K562 (cell line): ENCODE measurements around the gene HSD3B7. TPM values are rescaled to one million over a fixed set of nuclear protein-coding genes. Genes with fewer than 3 reads are reported as not detected.

Experiments
- ATAC-seq: fragments of 200-7000 bp; cut with Tn5 transposase; 3 replicates; pipeline ENCODE4 v1.9.1; 2020; ENCODE audit warnings: moderate library complexity
- BruUV-seq: library from RNA; stranded (reverse); fragments of 400-500 nt; replicated peaks from 2 replicates; lab custom pipeline; 2021; lab: Mats Ljungman, UMichigan
- CTCF ChIA-PET: fragments of 300-600 bp; formaldehyde crosslinking; extraction: SDS; loops from one replicate; lab custom pipeline; 2021; ENCODE audit warnings: low intra/inter-chr PET ratio; lab: Yijun Ruan, JAX
- POLR2A ChIA-PET: fragments of 300-600, 350-650 bp; sonication (Branson Sonifier 250); formaldehyde crosslinking; extraction: SDS; loops from one replicate; lab custom pipeline; 2021; ENCODE audit warnings: antibody characterized with exemption, inconsistent platforms; lab: Yijun Ruan, JAX
- DNase-seq, 4 experiments: peaks; one replicate each; pipeline versions ENCODE4 v3.0.0 to v3.0.0-alpha.2; 2011 to 2018; ENCODE audit warnings: low spot score in 3 of 4, mixed read lengths in 3 of 4; ENCODE audit errors: extremely low read depth in 1 of 4
- FAIRE-seq: peaks from 2 replicates; lab custom pipeline; 2011; peaks lifted over from hg19 to GRCh38; lab: Jason Lieb, UNC
- H2AFZ ChIP-seq: 2 replicates; pipeline ENCODE4 v1.6.0; 2011; ENCODE audit warnings: low read depth, low read length, control low read depth, inconsistent platforms
- H3K27ac ChIP-seq: fragments of 200-600 bp; 3 replicates; pipeline ENCODE4 v1.8.0; 2011; ENCODE audit warnings: low read depth, mild to moderate bottlenecking, control low read depth, inconsistent platforms, low read length, moderate library complexity, mixed read lengths; ENCODE audit errors: extremely low read depth
- H3K27me3 ChIP-seq, 2 experiments: fragments of 300-600 bp in 1 of 2; 2 replicates in 1 of 2; 3 replicates in 1 of 2; pipeline versions ENCODE4 v1.6.0 to v1.8.0; 2011; ENCODE audit warnings: inconsistent platforms in 2 of 2, low read length in 2 of 2, mild to moderate bottlenecking in 1 of 2, mixed read lengths in 1 of 2, moderate library complexity in 1 of 2; ENCODE audit not compliant: control insufficient read depth in 2 of 2, insufficient read depth in 2 of 2
- H3K36me3 ChIP-seq: fragments of 300-600 bp; 3 replicates; pipeline ENCODE4 v1.8.0; 2011; ENCODE audit warnings: mild to moderate bottlenecking, low read length, inconsistent platforms; ENCODE audit not compliant: control insufficient read depth, insufficient read depth
- H3K4me1 ChIP-seq, 2 experiments: fragments of 200-600 bp in 1 of 2; replicated peaks in 1 of 2; 2 replicates in 1 of 2; 3 replicates in 1 of 2; pipeline versions ENCODE4 v1.5.1 to v1.8.0; 2011; ENCODE audit warnings: inconsistent platforms in 2 of 2, low read length in 2 of 2, mild to moderate bottlenecking in 1 of 2, mixed read lengths in 1 of 2, moderate library complexity in 1 of 2; ENCODE audit not compliant: control insufficient read depth in 2 of 2, insufficient read depth in 2 of 2
- H3K4me2 ChIP-seq: 2 replicates; pipeline ENCODE4 v1.6.1; 2011; ENCODE audit warnings: low read length, control low read depth, inconsistent platforms, mixed read lengths; ENCODE audit not compliant: insufficient read depth
- H3K4me3 ChIP-seq: fragments of 200-600 bp; sonication (generic), shearing (Covaris generic); 2 replicates; pipeline ENCODE4 v1.5.1; 2016; ENCODE audit warnings: control low read depth, inconsistent platforms
- H3K79me2 ChIP-seq: fragments of 200-600 bp; 3 replicates; pipeline ENCODE4 v1.8.0; 2011; ENCODE audit warnings: low read length, inconsistent platforms; ENCODE audit not compliant: control insufficient read depth, insufficient read depth
- H3K9ac ChIP-seq, 2 experiments: 2 replicates each; pipeline versions ENCODE4 v1.6.0 to v1.6.1; 2011; ENCODE audit warnings: low read depth in 2 of 2, low read length in 2 of 2, control low read depth in 1 of 2, inconsistent platforms in 1 of 2, mild to moderate bottlenecking in 1 of 2, mixed read lengths in 1 of 2; ENCODE audit not compliant: insufficient read depth in 1 of 2
- H3K9me1 ChIP-seq: one replicate; pipeline ENCODE4 v1.6.0; 2011; ENCODE audit warnings: inconsistent platforms, mild to moderate bottlenecking, low read length, moderate library complexity; ENCODE audit not compliant: control insufficient read depth, insufficient read depth
- H3K9me3 ChIP-seq: replicated peaks from 2 replicates; pipeline ENCODE4 v1.5.1; 2011; ENCODE audit warnings: low read depth, low read length, inconsistent platforms; ENCODE audit not compliant: control insufficient read depth, insufficient read depth
- H4K20me1 ChIP-seq: replicated peaks from 2 replicates; pipeline ENCODE4 v1.6.1; 2011; ENCODE audit warnings: low read length, inconsistent platforms, mixed read lengths; ENCODE audit not compliant: control insufficient read depth, insufficient read depth
- JUN ChIP-seq, 2 experiments: sonication (generic) in 1 of 2; formaldehyde crosslinking in 1 of 2; IDR thresholded peaks; 2 replicates each; pipeline versions ENCODE4 v1.6.1 to v1.8.0; 2012 to 2022; ENCODE audit warnings: borderline replicate concordance in 2 of 2, mild to moderate bottlenecking in 2 of 2, improper control_type of control experiment in 1 of 2, low read depth in 1 of 2, low read length in 1 of 2, missing genetic modification reagents in 1 of 2
- VEZF1 ChIP-seq: fragments of 200-800 bp; sonication (Bioruptor generic); IDR thresholded peaks from 2 replicates; pipeline ENCODE4 v1.6.1; 2017; ENCODE audit warnings: missing genetic modification characterization, missing compliant biosample characterization
- WGBS: fragments of 100-300 bp; shearing (Covaris generic); methylation state at CpG from one replicate; pipeline ENCODE4 v1.1.6; 2016; ENCODE audit warnings: low coverage, mixed read lengths; ENCODE audit not compliant: insufficient coverage; ENCODE audit errors: missing lambda C conversion rate; 5-methylcytosine and 5-hydroxymethylcytosine counted together
- in situ Hi-C: fragments of 300-500 bp; cut with MboI; formaldehyde crosslinking; loops from 4 replicates; pipeline ENCODE4 v1.15.0; 2018; ENCODE audit warnings: inconsistent platforms, mixed read lengths
- intact Hi-C: fragments of 100-400 bp; cut with micrococcal nuclease; formaldehyde crosslinking; loops from 2 replicates; pipeline ENCODE4 v1.14.2; 2022
- polyA plus RNA-seq, 8 experiments: library from polyadenylated mRNA; depleted of rRNA in 4 of 8; stranded (reverse) in 5 of 8; unstranded in 3 of 8; fragments of >200 nt; fragmentation: Nextera tagmentation in 2 of 8; fragmentation: Illumina TruSeq in 1 of 8; extraction: Ambion mirVana in 2 of 8; extraction: Trizol in 1 of 8; gene quantifications; 2 replicates each; pipeline versions ENCODE4 v1.2.1 to v1.2.3, GENCODE V29; 2011 to 2014; ENCODE audit warnings: inconsistent platforms in 1 of 8, missing spikeins in 1 of 8
- total RNA-seq, 7 experiments: library from RNA; depleted of rRNA in 6 of 7; stranded (reverse); fragments of >200 nt in 6 of 7; fragmentation: Illumina TruSeq in 2 of 7; extraction: Trizol in 2 of 7; gene quantifications; 2 replicates each; pipeline versions ENCODE4 v1.2.1 to v1.2.3, GENCODE V29; 2011 to 2021; ENCODE audit warnings: low replicate concordance in 1 of 7

The HSD3B7 gene
- total and polyA plus RNA-seq, 9 of the 15 experiments (the other 6 are each of a cell fraction or from before 2014, with no cell fraction given), result 5.4 to 49.1 (median 23.0) TPM

GRCh38 chr16:31010585-31011325 lies 25.7 kb downstream of the HSD3B7 start, which contains the start of gene STX1B:
Gene STX1B (minus strand): TSS chr16:31010638. CDS start chr16:31010396, 242 bp downstream.
- DNase-seq (peak in 2 of 4 experiments; percentile 79 to 82), FAIRE-seq (no peak), ATAC-seq (0 out of 3 replicates have a peak, but pooled peaks have one; percentile 14)
- Histone ChIP-seq H4K20me1 (no peaks in the 10 kb centered on the region), H3K4me2 (no peak within 1 kb of the TSS), H3K79me2 (no peaks in the 10 kb centered on the region), H3K4me1 (peaks cover 4 to 17% of the 10 kb centered on the region in 2 experiments; a peak in 3 of 5 replicates), H3K27me3 (peaks cover 13 to 23% of the 10 kb centered on the region in 2 experiments; a peak in 4 of 5 replicates), H3K36me3 (no peaks in the 10 kb centered on the region), H2AFZ (no peak within 1 kb of the TSS), H3K9me3 (no peaks in the 10 kb centered on the region), H3K9ac (no peak within 1 kb of the TSS), H3K4me3 (no peak within 1 kb of the TSS), H3K9me1 (no peaks in the 10 kb centered on the region), H3K27ac (no peak within 1 kb of the TSS)
- 31% methylated on average over 13 of the region's 45 CpGs for WGBS
- BruUV-seq, result no TSS peak
- no peak for TF ChIP-seq JUN (IDR thresholded peaks at IDR 0.05; ENCODE audit: borderline replicate concordance, low read depth, low read length)
- TF ChIP-seq JUN (CRISPR knock-in tag; IDR thresholded peaks at IDR 0.05; ENCODE audit: borderline replicate concordance), result no peak
- peak; percentile 47 for TF ChIP-seq VEZF1 (CRISPR knock-in tag)
- ChIA-PET CTCF (no interaction called here), POLR2A (interaction anchor here (0.7 kb wide), 1 partner anchor 16 kb away, joined by 3 read pairs; no protein-coding TSS in a partner anchor)
- intact Hi-C loops (no loop called here), in situ Hi-C loops (no loop called here)
